DMS 273 (cell line): ENCODE data around the gene ULK4.

Experiments
- DNase-seq: peaks from one replicate; lab custom pipeline; 2025; ENCODE audit not compliant: unreplicated experiment; lab: John Stamatoyannopoulos, UW

ULK4 gene

DNA sequence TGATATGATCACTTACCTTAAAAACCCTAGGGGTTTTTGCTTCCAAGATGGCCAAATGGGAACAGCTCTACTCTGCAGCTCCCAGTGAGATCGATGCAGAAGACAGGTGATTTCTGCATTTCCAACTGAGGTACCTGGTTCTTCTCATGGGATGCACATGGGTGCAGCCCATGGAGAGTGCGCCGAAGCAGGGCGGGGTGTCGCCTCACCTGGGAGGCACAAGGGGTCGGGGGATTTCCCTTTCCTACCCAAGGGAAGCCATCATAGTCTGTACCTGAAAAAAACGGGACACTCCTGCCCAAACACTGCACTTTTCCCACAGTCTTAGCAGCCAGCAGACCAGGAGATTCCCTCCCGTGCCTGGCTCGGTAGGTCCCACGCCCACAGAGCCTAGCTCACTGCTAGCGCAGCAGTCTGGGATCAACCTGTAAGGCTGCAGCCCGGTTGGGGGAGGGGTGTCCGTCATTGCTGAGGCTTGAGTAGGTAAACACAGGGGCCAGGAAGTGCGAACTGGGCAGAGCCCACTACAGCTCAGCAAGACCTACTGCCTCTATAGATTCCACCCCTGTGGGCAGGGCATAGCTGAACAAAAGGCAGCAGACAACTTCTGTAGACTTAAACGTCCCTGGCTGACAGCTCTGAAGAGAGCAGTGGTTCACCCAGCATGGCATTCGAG, 684.0 kb downstream of the ULK4 start:
- DNase-seq, result no peak

DNA sequence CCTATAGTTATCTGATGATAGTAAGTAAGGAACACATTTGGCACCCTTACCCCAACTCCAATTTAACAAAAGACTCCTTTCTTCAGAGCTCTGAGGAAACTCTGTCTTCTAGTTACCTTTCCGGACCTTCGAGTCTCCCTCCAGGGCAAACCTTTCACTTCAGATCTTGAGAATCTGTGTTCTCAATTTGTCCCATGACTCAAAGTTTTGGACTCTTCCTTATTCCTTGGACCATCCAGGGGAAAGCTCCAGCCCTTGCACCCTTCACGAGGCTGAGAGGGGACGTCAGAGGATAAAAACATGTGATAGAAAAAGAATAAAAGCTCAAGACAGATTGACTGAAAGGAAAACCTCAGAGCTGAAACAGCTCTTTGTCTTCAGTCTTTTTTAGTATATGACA, 685.7 kb downstream of the ULK4 start:
- no peak for DNase-seq

DNA sequence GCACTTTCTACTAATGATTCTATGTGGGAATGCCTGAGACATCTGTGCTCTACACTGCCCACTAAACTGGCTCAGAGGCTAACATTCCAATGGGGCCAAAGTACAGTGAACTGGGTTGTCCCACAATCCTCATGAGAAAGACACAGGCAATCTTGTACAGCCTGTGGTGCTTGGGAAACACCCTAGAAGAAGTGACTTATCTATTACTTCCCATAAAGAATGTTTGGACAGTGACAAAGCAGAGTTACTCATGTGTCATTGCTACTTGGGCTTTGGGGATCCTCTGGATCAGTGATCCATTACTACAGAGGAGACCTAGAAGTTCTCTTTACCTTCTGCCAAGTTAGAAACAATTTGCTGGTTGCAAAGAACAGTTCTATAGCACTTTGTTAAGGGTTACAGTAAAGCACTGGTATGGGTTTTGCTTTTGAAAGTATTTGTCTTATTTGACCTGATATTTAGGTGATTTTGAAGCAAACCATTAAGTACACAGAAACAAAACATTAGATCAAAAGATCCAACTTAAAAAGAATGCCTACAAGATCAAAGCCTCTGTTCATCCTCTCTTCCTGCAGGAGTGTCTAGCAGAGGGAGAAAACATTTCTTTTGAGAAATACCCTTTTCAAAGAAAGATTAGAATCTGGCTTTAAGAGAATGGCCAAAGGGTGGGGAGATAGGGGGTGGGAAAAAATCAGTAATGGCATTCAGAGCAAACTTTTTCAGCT, 686.8 kb downstream of the ULK4 start:
- DNase-seq, result no peak

DNA sequence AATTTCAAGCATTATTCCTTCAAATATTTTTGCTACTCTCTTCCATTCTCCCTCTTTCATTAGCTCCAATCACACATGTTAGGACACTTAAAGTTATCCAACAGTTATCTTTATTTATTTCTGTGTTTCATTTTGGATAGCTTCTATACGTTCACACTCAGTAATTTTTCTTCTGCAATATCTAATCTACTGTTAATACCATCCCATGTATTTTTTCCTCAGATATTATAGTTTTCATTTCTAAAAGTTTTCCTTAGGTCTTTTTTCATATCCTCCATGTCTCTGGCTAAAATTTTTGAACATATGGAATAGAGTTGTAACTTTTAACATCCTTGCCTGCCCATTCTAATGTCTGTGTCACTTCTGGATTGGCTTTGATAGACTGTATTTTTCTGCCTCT, 689.2 kb downstream of the ULK4 start:
- no peak for DNase-seq

DNA sequence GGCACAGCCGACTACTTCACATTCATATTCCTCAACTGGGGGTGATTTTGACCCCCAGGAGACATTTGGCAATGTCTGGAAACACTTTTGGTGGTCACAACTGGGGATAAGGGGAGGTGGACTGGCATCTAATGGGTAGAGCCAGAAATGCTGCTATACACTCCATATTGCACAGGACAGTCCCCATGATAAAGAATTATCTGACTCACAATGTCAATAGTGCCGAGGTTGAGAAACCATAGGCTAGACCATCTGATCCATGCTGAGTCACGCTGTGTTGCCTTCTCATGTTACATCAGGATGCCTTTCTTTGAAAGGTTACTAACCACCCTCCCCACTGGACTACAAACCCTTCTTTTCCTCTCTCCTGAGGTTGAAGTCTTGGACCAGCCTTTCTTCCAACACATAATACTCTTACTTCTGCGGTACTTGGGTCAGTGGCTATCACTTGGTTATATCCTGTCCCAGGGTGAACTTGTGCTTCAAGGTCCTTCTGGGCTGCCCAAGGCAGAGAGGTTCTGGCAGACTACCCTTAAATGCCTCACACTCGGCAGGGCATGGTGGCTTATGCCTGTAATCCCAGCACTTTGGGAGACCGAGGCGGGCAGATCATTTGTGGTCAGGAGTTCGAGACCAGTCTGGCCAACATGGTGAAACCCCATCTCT, 693.8 kb downstream of the ULK4 start:
- peak; percentile 23 for DNase-seq

DNA sequence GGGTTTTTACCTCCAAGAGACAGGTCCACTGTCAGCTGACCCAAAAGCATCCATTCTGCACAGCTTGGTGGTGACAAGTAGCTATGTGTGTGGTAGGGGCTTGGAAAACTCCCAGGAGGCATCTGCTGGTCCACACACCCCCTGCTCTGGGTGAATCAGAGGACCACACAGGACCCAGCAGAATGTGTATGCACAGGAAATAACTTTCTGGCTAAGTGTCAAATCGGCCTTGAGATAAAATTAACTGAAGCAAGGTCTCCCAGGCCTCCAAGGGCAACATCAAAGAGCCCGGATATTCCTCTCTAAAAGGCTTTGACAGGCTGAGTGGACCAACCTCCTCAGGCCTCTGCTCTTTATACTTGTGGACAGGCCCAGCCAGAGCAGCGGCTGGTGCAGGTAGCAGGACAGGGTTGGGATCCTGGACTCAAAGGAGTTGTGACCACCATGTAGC, 696.1 kb downstream of the ULK4 start:
- no peak for DNase-seq

DNA sequence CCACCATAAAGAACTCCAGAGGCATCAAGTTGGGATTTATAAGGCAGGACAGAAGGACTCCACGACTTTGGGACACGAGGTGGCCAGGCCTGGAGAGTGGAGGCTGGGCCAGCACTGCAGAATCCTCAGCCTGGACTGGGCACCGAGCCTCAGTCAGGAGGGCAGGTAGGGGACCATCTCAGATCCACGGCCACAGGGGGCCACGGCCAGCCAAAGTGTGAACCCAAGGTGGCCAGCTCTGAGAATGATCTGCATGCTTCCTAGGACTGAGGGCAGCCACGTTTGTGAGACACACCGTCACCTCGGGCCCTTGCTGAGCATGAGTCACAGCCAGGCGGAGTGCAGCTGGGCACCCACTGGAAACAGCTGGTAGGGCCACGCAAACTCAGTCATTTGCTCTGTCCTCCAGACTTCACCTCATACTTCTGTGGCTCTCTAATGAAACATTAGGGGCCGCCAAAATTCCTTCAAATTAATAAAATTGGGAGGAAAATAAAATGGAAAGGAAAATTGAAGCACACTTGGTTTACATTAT, 696.8 kb downstream of the ULK4 start:
- DNase-seq, result no peak

DNA sequence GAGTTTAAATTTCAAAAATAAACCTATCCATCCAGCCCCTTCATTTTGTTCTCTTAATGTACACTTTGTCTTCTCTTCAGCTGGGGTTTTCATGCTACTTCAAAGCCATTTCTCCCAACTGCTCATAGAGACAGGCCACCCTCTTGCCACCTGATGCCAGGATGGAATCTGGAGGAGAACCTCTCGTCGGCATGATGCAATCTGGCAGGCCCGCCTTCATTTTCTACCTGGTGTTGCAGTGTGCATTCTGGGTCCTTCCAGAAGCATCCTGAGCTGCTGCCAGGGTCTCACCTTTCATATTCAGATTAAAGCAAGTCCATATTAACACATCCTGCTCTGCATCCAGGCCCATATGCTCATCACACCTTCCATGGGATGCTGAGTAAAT, 701.8 kb downstream of the ULK4 start:
- DNase-seq, result no peak

DNA sequence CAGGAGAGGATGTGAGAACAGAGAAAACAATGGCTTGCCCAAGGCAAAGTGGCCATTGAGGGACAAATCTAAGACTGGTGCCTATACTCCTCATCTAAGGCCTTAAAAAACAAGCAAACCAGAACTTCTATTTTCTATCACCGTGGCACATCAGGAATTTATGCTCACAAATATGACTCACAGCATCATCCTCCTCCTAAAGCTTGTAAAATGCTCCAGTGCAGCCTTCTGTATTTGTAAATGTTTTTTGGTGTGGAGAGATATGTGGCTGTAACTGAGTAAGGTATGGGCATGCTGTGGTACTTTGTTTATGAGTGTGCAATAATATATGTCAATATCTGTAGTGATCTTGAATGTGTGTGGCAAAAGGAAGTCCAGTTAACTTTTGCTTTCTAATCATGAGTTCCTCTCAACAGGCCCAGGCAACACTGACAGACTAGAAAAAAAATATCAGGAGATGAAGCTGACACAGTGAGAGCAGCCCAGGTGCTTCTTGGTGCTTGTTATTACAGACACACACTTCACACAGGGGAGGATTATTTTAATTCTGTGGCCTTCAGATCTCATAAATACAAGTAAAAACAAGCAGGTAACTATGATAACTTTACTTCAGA, 702.3 kb downstream of the ULK4 start:
- no peak for DNase-seq

DNA sequence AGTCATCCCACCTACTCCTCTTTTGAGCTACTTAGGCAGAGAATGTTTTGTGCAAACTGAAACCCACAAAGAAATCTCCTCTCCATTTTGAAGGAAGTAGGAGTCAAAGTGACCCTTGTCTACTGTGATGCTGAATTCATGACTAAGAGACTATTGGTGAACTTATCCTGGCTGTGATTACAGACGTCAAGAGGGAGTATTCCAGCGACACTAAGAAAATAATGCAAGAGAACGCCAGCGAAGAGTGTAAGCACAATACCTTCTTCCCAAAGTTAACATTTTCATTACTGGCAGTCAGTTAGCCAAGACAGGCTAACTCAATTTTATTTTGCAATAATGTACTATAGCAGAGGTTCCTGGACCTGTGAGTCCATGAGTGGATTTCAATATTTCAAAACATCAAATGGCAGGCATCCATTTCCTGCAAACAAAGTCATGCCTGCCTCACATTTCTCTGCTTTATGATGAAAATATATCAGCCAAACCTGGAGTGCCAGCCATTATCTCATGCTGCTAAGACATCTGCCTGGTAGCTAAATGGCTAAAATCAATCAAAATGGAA, 703.6 kb downstream of the ULK4 start:
- DNase-seq, result no peak

DNA sequence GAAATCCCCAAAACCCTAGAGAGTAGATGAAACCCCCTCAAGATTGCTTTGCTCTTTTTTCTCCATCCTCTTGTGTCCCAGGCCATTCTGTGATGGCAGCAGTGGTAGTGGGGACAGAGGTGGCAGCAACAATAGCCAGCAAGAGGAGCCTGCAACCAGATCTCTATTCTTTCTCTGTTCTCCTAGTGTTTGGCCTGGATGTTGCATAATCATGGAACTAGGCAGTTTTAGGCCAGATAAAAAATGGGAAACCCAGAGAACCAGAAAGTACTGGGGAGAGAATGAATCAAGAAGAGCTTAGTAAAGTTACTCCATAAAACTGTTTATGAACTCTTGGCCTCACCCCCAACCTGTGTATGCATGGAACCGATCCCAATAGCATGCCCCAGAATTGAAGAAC, 710.3 kb downstream of the ULK4 start:
- DNase-seq, result no peak

DNA sequence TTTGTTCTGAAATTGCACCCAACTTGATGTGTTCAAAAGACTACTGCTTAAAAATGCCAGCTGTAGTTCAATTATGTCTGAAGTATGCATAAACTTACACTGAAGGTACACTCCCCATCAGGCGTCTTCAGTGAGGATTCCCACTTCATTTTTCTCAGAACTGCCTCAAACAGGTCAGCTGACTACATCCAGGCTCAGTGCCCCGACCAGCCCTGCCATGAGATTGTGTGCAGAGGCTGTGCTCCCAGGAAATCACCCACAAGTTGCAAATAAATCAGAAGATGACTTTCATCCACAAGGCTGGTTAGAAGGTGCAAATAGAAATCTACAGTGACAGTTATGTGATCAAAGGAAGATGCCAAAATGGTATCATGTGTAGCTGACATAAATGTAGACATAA, 711.1 kb downstream of the ULK4 start:
- DNase-seq, result no peak

DNA sequence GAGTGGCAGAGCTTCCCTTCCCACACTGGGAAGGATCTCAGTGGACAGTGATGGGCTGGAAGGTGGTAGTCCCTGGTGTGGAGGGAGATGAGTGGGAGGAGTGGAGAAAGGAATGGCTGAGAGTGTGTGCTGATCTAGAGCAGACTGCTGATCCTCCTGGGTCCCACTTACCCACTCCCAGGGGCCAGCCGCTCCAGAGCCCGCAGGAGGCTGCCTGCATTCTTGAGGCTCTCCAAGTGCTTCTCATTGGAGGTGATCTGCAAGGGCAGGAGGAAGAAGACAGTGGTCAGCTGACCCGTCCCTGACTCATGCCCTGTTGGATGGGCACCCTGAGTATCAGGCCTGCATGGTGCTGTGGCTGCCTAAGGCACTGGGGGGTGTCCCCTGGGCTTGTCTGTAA, 712.6 kb downstream of the ULK4 start:
- DNase-seq, result no peak

DNA sequence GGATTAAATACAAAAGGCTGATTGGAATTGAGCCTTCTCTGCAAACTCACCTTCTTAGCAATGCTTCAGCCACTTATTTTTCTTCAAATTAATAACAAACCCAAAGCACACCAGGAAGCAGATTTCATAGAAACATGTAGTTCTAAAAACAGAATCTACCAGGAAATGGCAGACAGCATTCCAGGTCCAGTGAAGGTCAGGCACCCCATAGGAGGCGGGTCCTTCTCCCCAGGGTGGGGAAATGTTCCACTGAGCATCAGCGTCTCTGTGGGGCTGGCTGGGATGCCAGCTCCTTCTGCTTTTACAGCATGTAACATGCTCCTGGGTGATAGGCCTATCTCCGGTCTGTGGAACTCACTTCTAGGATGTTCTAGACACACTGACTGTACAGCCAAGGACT, 713.4 kb downstream of the ULK4 start:
- no peak for DNase-seq

DNA sequence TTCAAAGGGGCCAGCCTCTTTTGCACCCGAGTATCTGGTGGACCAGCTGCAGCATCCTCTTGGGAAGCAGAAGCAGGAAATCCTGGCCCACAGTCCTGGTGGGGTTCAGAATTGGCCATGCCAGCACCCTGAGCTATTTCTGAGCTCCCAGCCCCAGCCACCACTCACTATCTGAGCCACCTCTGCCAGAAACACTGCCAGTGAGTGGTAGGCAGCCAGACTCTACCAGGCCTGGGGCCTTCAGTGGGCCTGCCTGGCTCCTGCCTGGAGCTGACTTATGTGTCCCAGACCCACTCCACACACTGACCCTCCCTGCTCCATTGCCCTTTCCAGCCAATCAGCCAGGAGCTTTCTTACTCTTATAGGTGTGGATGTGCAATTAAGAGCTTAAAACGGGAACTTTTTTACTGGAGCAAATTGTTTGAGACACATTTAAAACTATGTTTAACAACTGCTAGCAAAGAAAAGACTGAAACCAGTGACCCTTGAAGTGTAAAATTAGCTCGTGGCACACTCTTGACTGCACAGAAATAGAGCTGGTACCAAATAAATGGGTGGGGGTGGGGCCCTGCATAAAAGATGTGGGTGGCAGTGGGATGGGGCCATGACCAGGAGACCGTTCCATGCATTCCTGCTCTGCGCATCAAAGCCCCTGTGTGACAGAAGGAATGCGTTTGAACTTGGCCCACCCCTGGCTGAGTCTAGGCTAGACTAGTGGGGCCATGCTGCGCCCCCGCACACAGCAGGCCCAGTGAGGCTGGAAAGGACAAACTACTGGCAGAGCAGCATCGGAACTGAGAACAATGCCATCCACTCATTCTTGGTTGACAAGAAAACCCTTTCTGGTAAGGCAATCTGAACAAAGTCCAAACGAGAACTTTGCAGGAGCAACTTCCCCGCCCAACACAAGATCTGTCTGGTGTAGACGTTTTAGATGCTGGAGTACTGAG, 714.6 kb downstream of the ULK4 start:
- no peak for DNase-seq

DNA sequence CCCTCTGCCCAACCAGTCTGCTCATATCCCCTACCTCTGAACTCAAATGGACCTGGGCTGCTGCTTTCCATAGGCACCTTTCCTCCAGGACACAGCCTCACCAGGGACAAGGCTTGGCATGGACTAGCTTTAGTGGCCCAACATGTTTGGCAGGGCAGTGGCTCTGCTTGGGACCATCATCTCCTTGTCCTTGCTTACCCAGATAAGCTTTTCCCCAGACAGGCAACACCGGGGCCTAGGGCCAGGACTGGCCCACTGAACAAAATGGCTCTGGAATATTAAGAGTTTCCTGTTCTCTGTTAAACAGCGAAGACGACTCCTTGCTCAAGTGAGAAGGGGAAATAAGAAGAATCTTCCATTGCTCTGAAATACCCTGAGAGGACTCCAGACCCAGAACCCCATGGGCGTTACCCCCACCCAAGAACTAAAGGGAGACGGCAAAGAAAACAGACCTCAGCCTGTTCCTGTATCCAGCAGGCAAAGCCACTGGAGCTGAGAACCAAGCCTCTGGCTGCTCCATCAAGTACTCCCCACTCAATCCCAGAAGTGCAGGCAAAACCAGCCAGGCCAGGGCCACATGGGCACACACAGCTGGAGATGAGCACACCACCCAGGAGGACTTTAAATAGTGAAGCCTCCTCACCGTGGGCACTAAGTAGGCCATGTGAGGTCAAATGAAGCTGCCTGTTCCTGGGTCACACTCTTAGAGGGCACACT, 717.1 kb downstream of the ULK4 start:
- no peak for DNase-seq

DNA sequence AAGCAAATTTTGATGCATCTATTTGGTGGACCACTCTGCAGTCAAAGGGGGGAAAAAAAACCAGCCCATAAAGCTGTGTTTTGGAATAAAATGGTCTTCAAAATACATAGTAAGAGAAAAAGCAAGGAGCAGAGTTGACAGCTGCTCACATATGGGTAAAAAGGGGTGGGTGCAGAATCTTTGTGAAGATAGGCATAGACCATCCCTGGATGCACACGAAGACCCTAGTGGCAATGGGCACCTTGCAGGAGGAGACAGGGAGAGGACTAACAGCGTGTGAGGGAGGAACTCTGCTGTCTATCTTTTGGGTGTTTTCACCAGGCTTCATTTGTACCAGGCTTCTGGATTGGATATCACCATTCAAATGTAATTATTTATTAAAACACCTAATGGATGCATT, 718.7 kb downstream of the ULK4 start:
- no peak for DNase-seq

DNA sequence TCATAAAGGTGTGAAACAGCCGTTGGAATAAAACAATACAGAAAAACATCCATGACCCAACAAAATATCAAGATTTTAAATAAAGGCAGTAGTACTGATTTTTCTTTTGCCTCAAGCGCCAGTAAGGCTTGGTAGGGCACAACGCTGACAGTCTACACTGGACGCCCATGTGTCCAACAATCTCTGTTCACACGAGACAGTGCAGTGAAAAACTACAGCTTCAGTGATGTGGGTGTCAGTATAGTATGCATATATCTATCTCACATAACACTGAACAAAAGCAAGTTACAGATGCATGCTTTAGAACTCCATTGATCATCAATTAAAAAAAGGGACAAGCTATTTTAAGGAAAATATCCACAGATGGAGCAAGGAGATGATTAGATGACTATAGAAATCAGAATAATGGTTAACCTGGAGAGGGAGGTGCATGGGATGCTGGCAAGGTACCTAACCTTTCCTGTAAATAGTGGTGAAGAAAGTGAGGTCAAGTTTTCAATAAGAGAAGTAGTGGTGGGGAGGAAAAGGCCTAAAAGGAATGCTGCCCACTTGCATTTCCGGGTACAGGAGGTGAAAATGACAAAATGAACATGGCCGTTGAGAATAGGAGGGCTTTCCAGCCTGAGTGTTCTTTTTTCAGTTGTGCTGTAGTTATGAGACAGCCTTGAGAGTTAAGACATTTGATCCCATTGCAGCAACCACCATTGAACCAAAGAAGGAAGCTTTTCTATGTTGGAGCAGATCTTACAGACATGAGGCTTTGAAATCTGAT, 719.9 kb downstream of the ULK4 start:
- no peak for DNase-seq

DNA sequence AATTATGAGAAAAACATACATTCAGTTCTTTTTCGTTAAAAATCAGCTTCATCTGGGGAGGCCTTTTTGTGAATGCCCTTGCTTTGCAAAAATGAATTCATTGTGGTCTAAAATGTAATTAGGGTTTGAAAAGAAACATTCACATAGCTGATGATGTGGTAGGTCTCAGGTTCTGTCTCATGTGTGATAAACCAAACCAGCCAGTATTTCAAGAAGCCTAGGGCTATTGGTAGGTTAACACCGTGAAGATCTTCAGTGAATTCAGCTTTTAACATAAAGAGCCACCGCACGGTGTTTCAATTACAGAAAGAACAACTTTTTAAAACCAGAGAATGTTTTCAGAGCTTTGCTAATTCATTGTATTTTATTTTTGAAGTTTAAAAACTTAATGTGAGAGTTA, 720.7 kb downstream of the ULK4 start:
- DNase-seq, result no peak
